NCI-H1417 treated with DMSO at 0.1 percent for 48 hours (cell line): Measurements from ENCODE around the gene CAMK1G.

Experiments used
- DNase-seq: peaks from one replicate; lab custom pipeline; 2025; lab: John Stamatoyannopoulos, UW

Gene CAMK1G

GRCh38 chr1:209601809-209602657 is 18.5 kb downstream of the CAMK1G start:
- DNase-seq: no peak

- DNase-seq: no peak
Measured at GRCh38 chr1:209603877-209604276, 20.4 kb downstream of the CAMK1G start.

GRCh38 chr1:209607102-209607794 is 23.7 kb downstream of the CAMK1G start:
- no peak for DNase-seq

- no peak for DNase-seq
Measured at GRCh38 chr1:209607795-209608178, 24.3 kb downstream of the CAMK1G start.

GRCh38 chr1:209609041-209609790 is 25.7 kb downstream of the CAMK1G start:
- DNase-seq: no peak

- no peak for DNase-seq
Measured at GRCh38 chr1:209609791-209610630, 26.5 kb downstream of the CAMK1G start.

- no peak for DNase-seq
Measured at GRCh38 chr1:209610631-209610905, 27.1 kb downstream of the CAMK1G start.

GRCh38 chr1:209611771-209612570 is 28.5 kb downstream of the CAMK1G start:
- DNase-seq: no peak

- DNase-seq: no peak
Measured at GRCh38 chr1:209612646-209613399, 29.3 kb downstream of the CAMK1G start.

GRCh38 chr1:209613400-209614150 is 30.1 kb downstream of the CAMK1G start:
- no peak for DNase-seq

GRCh38 chr1:209614151-209614420 is 30.6 kb downstream of the CAMK1G start:
- no peak for DNase-seq

GRCh38 chr1:209614906-209615305 is 31.4 kb downstream of the CAMK1G start:
- no peak for DNase-seq

GRCh38 chr1:209616366-209617046 is 33.0 kb downstream of the CAMK1G start:
- DNase-seq: no peak

- no peak for DNase-seq
Measured at GRCh38 chr1:209617047-209617673, 33.6 kb downstream of the CAMK1G start.

- no peak for DNase-seq
Measured at GRCh38 chr1:209617755-209618154, 34.2 kb downstream of the CAMK1G start.

GRCh38 chr1:209618291-209618690 is 34.8 kb downstream of the CAMK1G start:
- DNase-seq: no peak

- DNase-seq: no peak
Measured at GRCh38 chr1:209618756-209619420, 35.4 kb downstream of the CAMK1G start.
